Hematopoietic multipotent progenitor cell treated with erythropoietin and hydrocortisone succinate and interleukin-3 and kit ligand, for 17 days (in vitro differentiated cells): Measurements from ENCODE around the gene CIZ1.
"Not testable (repeated sequence)": the region's sequence is repeated elsewhere in the genome, so short reads cannot be mapped to it uniquely, and the experiment has no call there.

Experiments
- DNase-seq: peaks from one replicate; pipeline ENCODE4 v3.0.0-alpha.2; 2015; ENCODE audit warnings: low spot score

The CIZ1 gene

GRCh38 chr9:128190516-128191405 is 611 bp downstream of the CIZ1 start:
- no peak for DNase-seq

- DNase-seq: no peak
Measured at GRCh38 chr9:128190013-128190412, 1.4 kb downstream of the CIZ1 start.

DNA sequence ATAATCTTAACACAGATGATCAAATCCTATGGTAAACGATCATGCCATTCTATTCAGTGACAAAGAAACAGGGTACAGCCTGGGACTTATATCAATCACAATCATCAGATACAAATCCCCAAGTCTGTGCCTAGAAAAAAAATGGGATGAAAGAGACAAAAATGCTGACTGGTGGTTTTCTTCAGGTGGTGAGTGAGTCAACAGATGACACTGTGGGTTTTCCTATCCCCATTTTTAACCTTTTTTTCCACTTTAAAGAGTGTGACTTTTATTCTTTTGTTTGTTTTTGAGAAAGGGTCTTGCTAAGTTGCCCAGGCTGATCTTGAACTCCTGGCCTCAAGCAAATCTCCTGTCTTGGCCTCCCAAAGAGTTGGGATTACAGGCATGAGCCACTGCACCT is 3.2 kb downstream of the CIZ1 start:
- DNase-seq: no peak

DNA sequence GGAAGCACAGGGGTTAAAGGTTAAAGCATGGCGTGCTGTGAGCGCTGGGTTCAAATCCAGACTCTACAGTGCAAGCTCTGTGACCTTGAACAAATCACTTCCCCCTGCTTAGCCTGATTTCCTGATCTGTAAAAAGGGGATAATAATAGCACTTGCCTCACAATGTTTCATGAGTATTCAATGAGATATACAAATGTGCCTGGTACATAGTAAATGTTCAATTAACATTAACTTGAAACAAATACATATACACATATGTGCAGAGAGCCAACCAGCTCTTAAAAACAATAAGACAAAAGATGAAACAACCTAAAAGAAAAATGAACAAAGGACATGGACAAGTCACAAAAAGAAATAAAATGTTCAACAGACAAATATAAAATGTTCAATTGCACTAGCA is 4.0 kb downstream of the CIZ1 start:
- DNase-seq: no peak

GRCh38 chr9:128185979-128186965 is 5.1 kb downstream of the CIZ1 start:
- DNase-seq: no peak

GRCh38 chr9:128182893-128183588 is 8.3 kb downstream of the CIZ1 start:
- DNase-seq: no peak

GRCh38 chr9:128181480-128181879 is 9.9 kb downstream of the CIZ1 start:
- DNase-seq: not testable (repeated sequence)

DNA sequence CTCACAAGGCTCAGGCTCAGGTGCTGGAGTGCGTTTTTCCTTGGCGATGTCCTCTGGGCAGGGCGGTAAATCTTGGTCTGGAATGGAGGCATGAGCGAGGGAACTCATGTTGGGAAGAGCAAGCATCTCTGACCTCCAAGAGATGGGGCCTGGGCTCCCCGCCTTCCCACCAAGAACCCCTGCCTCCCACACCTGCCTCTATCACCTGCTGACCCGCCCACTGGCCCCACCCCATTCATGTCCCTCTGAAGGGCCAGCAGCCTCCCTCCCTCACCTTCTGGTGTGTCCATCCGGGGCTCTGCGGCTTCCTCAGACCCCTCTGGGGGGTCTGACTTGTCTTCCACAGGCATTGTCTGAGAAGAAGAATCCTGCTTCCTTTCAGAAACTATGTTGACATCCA is 10.9 kb downstream of the CIZ1 start:
- no peak for DNase-seq

DNA sequence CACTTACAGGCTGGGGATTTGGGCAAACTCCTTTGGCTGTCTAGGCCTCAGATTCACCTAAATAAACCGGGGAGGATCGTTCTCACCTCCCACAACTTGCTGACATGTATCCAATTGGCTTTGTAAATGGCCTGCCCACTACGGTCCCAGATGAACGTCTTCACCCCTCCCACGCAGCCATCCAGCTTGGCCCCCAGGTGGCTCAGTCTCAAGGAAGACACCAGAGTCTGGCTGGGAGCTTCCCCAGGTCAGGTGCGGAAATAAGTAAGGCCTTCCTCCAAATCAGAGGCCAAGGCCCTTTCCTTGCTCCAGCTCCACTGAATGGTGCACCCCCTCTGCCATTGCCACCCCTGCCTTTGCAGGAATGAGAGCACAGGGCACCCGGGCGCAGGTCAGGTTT is 11.4 kb downstream of the CIZ1 start:
- DNase-seq: no peak

DNA sequence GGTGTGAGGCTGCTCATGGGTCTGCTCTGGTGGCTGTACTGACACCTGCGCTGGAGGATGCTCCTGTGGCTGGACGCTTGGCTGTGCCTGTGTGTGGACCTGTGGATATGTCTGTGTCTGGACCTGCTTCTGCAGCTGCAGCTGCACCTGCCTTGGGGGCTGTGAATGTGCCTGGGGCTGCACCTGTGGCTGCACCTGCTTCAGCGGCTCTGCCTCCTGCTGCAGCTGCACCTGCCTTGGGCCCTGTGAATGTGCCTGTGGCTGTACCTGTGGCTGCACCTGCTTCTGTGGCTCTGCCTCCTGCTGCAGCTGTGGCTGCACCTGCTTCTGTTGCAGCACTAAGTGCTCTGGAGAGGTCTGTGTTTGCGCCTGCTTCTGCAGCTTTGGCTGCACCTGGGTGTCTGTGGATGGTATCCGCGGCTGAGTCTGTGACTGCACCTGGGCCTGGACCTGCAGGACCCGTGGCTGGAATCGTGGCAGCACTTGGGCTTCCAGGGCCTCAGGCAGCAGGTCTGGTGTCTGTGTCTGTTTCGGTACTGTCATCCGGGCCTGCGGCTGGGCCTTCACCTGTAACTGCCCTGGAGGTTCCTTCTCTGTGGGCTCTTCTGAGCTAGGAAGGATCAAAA is 12.5 kb downstream of the CIZ1 start:
- DNase-seq: no peak

DNA sequence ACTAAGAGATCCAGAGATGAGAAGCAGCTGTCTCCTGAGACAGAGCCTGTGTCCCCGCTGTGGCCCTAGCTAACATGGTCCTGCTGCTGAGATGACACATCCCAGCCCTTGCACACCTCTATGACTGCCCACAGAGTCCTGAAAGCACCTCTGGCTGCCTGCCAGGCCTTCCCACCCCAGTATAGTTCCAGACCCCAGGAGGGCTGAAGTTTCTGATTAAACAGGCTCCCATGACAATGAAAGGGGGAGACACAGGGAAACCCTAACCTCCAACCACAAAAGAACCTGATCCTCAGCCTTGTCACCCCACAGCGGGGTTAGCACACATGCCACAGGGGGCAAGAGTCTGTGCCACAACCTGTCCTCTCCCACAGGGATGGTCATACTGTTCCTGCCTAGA is 15.6 kb downstream of the CIZ1 start:
- DNase-seq: no peak

- DNase-seq: no peak
Measured at GRCh38 chr9:128175102-128175563, 16.2 kb downstream of the CIZ1 start.

DNA sequence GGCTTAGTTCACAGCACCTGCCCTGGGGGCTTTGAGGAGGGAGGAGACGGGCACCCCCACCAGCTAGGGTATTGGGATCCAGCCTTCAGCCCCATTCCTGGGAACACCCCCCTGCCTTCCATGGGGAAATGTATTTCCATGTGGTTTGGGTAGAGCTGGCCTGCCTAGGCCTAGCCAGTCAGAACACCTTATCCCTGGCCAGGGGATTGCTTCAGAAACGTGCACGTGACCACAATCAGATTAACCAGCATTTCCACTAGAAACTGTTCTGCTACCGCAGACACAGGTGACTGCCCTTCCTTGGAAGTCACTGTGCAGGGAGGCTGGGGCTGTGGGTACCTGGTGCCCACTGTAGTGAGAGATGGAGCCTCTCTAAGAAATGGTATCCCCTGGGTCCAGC is 17.3 kb downstream of the CIZ1 start:
- DNase-seq: no peak

GRCh38 chr9:128169925-128170324 is 21.4 kb downstream of the CIZ1 start:
- DNase-seq: no peak

GRCh38 chr9:128169492-128169891 is 21.9 kb downstream of the CIZ1 start:
- DNase-seq: peak; percentile 37

DNA sequence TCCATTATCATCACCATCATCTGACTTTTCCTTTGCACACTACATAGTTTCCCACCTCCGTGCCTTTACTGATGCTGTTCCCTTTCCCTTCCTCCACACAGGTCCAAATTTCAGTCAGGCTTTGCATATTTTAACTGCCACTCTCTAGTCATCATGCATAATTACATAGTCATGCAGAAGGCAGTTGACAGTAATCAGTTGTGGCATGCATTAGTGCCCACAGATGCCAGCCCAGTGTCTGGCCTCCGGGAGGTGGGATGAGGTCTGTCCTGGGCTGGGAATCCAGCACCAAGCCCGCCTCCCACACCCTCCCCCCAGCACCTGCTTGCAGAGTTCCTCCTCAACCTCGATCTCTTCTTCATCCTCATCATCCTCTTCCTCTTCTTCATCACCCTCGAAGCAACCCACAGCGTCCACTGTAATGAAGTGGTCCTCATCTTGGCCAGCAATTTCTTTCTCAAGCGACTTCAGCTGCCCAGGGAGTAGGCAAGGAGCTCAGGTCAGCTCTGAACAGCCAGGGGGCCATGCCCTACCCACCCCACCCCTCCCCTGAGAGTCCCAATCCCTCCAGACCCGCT is 22.6 kb downstream of the CIZ1 start:
- no peak for DNase-seq

GRCh38 chr9:128167209-128167608 is 24.2 kb downstream of the CIZ1 start:
- DNase-seq: no peak

- no peak for DNase-seq
Measured at GRCh38 chr9:128166169-128166568, 25.2 kb downstream of the CIZ1 start.

- DNase-seq: no peak
Measured at GRCh38 chr9:128164307-128164885, 27.0 kb downstream of the CIZ1 start.

DNA sequence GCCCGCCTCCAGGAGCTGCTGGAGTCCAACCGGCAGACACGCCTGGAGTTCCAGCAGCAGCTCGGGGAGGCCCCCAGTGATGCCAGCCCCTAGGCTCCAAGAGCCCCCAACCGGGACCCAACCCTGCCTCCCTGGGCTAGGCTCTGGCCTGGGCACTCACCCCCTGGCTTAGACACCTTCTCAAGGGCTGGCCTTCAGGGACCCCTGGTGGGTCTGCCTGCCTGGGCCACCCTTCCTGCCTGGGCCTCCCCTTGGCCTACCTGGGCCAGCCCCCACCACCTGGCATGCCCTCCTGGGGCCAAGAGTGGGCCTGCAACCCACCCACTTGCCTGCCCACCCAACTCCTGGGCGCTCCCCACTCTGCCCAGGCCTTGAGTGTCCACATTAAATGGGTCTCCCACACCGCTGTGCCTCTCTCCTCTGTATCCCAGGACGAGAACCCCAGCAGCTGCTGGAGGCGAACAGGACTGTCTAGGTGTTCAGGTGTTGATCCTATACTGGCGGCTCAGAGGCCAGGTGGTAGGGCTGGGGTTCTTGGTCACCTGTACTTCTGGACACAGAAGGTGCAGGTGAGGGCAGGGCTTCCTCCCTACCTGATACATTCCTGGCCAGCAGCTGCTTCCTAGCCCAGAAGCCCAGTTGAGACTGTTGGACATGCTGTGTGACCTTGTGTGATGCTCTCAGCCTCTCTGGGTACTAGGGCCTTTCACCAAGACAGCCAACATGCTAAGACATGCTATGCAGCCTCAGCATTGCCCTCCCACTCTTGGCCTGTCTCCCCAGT is 27.7 kb downstream of the CIZ1 start:
- no peak for DNase-seq
